Mesothelial cell of epicardium (in vitro differentiated cells): ENCODE results near the gene TPM2. TPM values are rescaled to one million over a fixed set of nuclear protein-coding genes. Genes with fewer than 3 reads are reported as not detected.

Experiments used
- DNase-seq, 2 experiments: peaks; one replicate each; pipeline ENCODE4 v3.0.0; 2021; ENCODE audit warnings: low spot score in 2 of 2; ENCODE audit not compliant: unreplicated experiment in 2 of 2
- H3K27ac Mint-ChIP-seq: 2 replicates; pipeline ENCODE4 v1.8.0; 2021; ENCODE audit warnings: mixed read lengths
- H3K27me3 Mint-ChIP-seq: 2 replicates; pipeline ENCODE4 v1.8.0; 2021; ENCODE audit warnings: low read depth, mixed read lengths
- H3K36me3 Mint-ChIP-seq: 2 replicates; pipeline ENCODE4 v1.8.0; 2021; ENCODE audit warnings: mixed read lengths
- H3K4me1 Mint-ChIP-seq: 2 replicates; pipeline ENCODE4 v1.8.0; 2021; ENCODE audit warnings: mixed read lengths
- H3K4me3 Mint-ChIP-seq: 2 replicates; pipeline ENCODE4 v1.8.0; 2021; ENCODE audit warnings: mild to moderate bottlenecking, moderate library complexity, mixed read lengths
- H3K9me3 Mint-ChIP-seq: 2 replicates; pipeline ENCODE4 v1.8.0; 2021; ENCODE audit warnings: mixed read lengths
- CTCF ChIP-seq: fragments of 200-600 bp; sonication (generic); IDR thresholded peaks from one replicate; pipeline ENCODE4 v1.5.0; 2021; ENCODE audit warnings: antibody characterized with exemption; ENCODE audit not compliant: unreplicated experiment
- total RNA-seq: library from RNA; stranded (reverse); gene quantifications from 3 replicates; pipeline ENCODE4 v1.2.1, GENCODE V29; 2021

TPM2 gene
- total RNA-seq, 1 donor from 2014 or later = 291 TPM

- H3K4me3 Mint-ChIP-seq = no peak overlapping the region
- no peak overlapping the region for H3K27ac Mint-ChIP-seq
- DNase-seq = no peak
- H3K27me3 Mint-ChIP-seq = no peaks in the 10 kb centered on the region
- H3K36me3 Mint-ChIP-seq = peaks cover 59% of the 10 kb centered on the region
- TF ChIP-seq CTCF = no peak
- no peaks in the 10 kb centered on the region for H3K9me3 Mint-ChIP-seq
- no peaks in the 10 kb centered on the region for H3K4me1 Mint-ChIP-seq
Measured at GRCh38 chr9:35705836-35706430, 16.2 kb upstream of the TPM2 start.

- no peak overlapping the region for H3K27ac Mint-ChIP-seq
- no peaks in the 10 kb centered on the region for H3K9me3 Mint-ChIP-seq
- peaks cover 54% of the 10 kb centered on the region for H3K36me3 Mint-ChIP-seq
- TF ChIP-seq CTCF = no peak
- DNase-seq = no peak
- no peaks in the 10 kb centered on the region for H3K4me1 Mint-ChIP-seq
- no peak overlapping the region for H3K4me3 Mint-ChIP-seq
- no peaks in the 10 kb centered on the region for H3K27me3 Mint-ChIP-seq
Measured at GRCh38 chr9:35705372-35705771, 15.6 kb upstream of the TPM2 start.

- Mint-ChIP-seq H3K36me3 (peaks cover 48% of the 10 kb centered on the region), H3K27ac (no peak overlapping the region), H3K27me3 (no peaks in the 10 kb centered on the region)
Measured at GRCh38 chr9:35703906-35704672, 14.4 kb upstream of the TPM2 start.

GRCh38 chr9:35702696-35703095 lies 13.0 kb upstream of the TPM2 start:
- no peak for DNase-seq
- peaks cover 43% of the 10 kb centered on the region for H3K36me3 Mint-ChIP-seq
- H3K9me3 Mint-ChIP-seq = no peaks in the 10 kb centered on the region
- no peak overlapping the region for H3K27ac Mint-ChIP-seq
- no peaks in the 10 kb centered on the region for H3K27me3 Mint-ChIP-seq
- no peak overlapping the region for H3K4me3 Mint-ChIP-seq
- no peak for TF ChIP-seq CTCF
- H3K4me1 Mint-ChIP-seq = no peaks in the 10 kb centered on the region

More at GRCh38 chr9:35703906-35704672, 14.4 kb upstream of the TPM2 start:
- no peak overlapping the region for H3K4me3 Mint-ChIP-seq
- no peak for DNase-seq
- no peak for TF ChIP-seq CTCF
- H3K9me3 Mint-ChIP-seq = no peaks in the 10 kb centered on the region
- H3K4me1 Mint-ChIP-seq = no peaks in the 10 kb centered on the region

- no peak for TF ChIP-seq CTCF
- Mint-ChIP-seq H3K9me3 (no peaks in the 10 kb centered on the region), H3K36me3 (peaks cover 37% of the 10 kb centered on the region), H3K4me1 (no peaks in the 10 kb centered on the region), H3K27me3 (no peaks in the 10 kb centered on the region), H3K27ac (no peak overlapping the region), H3K4me3 (no peak overlapping the region)
- DNase-seq = no peak
Measured at GRCh38 chr9:35700942-35701341, 11.2 kb upstream of the TPM2 start.
